HG03045 (cell line): ENCODE data around the gene KCTD16.
A peak's percentile ranks its signal among the peaks of the same experiment; 100 is the strongest.

ENCODE experiments used
- ATAC-seq: cut with Tn5 transposase; IDR thresholded peaks from one replicate; pipeline ENCODE4 v1.9.1; 2021; ENCODE audit warnings: mild to moderate bottlenecking, moderate library complexity; ENCODE audit not compliant: unreplicated experiment

The KCTD16 gene

DNA sequence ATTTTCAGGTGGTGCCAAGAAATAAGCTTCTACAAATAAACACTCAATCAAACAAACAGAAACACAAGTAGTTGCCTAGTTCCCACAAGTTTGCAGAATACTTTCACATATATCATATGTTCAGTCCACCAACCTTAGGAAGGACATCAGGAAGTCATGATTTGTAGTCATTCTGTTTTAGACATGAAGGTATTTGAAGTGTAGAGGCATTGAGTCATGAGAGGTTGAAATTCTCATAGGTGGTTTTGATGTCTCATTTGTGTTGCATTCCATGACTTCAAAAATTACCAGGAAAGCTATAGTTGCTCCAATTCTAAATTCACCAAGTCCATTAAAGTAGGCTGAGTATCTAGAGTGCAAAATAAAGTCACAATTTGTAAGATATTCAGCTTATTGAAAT, 159.0 kb downstream of the KCTD16 start:
- no peak for ATAC-seq

DNA sequence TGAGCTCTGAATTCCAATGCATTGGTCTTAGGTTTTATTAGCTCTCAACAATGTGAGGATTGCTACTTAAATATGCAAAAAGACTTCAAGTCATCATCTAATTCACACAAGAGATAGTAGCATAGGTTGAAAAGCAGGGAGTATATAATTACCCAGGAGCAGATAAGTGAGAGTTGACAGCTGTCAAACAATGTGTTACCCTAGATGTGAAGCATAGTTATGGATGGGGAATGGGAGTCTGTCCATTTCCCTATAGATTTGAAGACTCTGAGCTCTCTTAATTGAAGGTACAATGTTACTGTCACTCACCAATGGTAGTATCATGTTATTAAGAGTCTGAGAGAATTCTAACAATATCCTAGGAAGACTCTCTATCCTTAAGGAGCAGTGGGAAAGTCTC, 160.7 kb downstream of the KCTD16 start:
- no peak for ATAC-seq

DNA sequence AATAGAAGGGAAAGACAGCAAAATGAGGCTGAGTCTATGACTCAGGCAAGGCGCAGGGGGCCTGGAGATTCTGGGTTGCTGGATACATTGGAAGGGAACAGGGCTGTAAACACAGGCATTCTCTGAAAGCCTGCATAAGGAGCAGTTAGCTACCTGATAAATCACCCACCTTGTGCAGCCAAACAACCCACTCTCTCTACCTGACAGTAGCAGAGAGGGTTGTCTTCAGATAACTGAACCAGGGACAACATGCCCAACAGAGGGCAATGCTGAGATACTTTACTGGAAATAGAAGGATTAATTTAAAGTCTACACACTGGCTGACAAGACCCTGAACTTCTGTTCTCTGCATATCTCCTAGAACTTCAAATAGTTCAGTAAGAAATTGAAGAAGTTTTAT, 161.6 kb downstream of the KCTD16 start:
- no peak for ATAC-seq

DNA sequence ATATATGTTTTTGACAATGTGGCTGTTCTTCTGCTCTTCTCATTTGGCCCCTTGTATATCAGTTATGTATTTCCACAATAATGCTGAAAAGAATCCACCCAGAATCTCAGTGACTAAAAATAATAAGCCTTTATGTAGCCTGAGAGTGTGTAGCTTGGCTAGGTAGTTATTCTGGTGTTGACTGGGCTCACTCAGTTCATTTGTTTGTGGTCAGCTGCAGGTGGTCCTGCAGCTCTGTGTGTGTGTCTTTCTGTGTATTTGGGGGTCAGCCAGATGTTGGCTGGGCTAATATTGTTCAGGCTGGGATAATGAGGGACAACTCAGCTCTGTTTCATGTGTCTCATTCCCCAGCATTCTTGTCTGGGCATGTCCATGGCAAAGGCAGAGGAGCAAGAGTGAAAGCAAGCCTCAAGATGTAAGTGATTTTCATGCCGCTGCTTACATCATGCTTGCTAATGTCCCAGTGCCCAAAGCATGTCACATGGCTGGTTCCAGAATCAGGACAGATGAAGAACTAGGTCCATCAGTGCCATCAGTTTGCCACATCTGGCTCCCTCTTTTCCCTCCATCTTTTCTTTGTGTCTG, 162.8 kb downstream of the KCTD16 start:
- ATAC-seq, result peak; percentile 77

DNA sequence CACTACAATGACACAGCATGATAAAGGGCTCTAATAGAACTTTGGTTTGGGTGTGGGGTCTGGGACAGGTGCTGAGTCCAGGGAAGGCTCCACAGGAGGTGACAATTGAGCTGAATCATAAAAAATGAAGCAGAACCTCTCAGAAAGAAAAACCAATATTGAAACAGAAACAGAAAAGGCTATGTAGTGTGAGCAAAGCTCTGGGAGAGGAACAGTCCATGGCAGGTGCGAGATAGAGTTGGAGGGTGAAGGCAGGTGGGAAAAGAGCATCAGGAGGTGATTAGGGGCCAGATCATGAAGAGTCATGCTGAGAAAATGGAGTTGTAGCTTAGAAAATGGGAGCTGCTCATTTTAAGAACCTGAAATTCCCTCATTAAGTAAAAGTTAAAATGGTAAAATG, 164.9 kb downstream of the KCTD16 start:
- peak; percentile 59 for ATAC-seq

DNA sequence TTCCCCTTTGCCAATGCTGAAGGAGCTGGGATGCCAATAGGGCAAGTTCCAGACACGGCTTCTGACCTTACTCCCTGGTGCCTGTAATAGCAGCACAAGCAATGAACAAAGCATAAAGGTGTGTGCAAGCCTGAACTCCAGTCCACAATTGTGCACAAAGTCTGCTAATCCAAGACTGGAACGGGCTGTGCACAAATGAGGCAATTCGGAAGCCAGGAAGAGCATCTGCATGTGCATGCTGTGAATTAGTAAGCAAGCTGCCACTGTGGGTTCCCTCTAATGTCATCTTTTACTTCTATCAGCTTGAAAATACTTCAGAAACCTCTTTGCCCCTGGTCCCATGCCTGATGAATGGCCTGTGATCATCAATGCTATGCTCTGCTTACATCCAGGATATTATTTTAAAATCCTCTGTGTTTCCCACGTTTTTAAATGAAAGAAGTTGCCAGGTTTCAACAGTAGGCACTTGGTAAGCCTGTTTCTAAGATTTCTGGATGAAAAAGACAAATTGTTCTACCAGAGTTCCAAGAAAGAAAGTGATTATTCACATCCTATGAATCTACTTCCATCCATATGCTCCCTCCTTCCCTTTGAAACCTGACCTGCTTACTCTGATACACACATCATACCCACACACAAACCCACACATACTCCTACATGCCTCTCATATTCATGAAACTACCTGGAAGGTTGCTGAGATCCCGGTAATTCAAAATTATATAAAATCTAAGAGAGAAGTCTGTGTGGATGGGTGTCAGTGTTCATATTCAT, 165.7 kb downstream of the KCTD16 start:
- ATAC-seq, result no peak

DNA sequence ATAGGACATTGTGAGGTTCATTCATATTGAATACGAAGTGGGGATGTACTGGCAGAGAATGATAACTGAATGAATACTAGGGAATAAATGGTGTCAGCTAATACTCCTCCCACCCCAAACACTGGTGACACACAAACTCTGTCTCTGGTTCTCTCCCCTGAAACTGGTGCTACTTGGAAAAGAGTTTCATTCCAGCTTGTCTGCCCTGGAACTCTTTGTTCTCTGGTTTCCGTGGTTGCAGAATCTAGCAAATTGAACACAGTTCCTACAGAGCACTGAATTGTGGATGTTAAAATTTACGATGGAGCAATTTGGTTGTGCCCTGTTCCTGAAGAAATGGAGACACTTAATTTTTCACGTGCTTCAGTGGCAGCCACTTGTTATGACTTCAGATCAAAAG, 181.7 kb downstream of the KCTD16 start:
- ATAC-seq, result no peak

DNA sequence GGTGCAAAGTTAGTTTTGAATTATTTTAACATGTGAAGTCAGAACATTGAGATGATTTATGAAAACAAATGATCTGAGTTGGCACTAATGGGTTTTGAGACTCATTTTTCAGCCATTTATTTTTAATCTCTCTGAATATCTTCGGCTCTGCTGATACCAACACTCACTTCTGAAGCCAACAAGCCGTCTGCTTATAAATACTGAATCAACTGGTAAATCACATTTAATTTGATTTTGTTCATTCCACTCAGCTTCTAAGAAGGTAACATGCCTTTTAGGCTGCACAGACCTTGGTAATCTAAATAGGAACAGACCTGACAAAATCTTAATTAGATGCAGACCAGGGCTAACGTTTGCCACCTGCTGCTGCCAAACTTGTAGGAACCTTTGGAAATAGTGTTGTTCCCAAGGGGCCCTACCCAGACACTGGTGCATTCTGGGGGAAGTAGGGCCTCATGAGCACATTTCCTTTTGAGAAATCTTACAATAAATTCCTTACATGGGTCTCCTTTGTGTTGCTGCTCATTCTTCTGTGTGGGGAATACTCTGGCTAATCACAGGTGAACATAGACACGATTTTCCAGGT, 182.2 kb downstream of the KCTD16 start:
- no peak for ATAC-seq

DNA sequence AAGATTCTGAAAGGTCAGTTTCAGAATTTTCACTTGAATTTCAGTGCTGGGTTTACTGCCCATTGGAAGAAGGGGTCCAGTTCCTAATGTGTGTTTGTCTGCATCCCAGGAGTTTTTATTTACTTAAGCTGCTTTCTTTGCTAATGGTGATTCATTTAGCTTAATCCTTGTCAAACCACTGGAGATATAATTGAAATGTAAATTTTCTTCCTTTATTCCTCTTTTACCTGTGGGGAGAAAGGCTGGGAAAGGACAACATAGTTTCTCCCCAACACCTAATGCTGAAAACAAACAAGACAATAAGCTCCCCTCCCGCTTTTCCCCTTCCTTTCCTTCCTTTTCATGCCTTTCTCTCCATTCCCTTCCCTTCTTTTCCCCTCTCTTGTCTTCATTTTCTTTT, 185.8 kb downstream of the KCTD16 start:
- ATAC-seq, result no peak

DNA sequence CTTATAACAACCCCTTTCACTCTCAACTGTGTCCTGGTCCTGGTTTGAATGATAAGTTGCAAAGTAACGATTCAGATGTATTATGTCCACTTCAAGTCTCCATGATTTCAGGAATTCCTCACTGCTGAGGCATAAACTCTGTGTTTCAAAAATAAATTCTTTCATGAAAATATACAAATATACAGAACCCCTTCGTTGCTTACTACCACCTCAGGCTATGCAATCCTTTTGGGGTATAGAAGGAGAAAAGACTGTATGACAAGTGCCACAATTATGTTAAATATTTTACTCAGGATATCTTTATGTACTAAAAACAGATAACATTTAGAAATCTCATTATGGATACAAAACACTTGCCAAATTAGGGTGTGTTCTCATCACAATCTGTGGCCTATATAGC, 190.7 kb downstream of the KCTD16 start:
- ATAC-seq, result no peak

DNA sequence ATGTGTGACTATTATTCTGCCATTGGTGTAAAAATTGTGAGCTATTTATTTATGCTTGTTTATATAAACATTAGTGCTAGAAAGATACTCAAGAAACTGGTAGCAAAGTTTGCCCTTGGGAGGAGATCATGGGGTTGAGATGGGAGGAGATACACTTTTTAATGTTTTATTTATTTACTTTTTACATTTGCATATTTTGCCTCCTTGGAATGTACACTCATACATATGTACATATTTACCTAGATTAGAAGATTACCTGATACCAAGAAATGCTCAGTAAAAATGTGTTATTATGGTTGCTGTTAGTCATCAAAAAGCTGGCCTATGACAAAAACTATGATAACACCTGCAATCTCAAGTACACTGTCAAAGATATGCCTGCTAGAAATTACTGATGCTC, 195.2 kb downstream of the KCTD16 start:
- ATAC-seq, result no peak

DNA sequence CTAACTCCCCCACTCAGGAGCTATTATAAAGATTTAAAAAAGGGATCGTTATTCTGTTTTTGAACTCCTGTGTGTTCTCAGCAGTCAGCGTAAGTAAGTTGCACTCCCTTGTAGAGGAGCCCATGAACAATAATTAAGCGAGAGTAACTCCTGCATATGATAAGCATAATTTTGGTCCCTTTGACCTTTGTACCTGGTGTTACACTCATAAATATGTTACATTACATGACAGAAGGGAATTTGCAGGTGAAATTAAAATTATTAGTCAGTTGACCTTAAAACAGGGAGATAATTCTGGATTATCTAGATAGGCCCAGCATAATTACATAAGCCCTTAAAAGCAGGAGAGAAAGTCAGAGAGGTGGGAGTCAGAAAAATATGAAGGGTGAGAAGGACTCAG, 197.3 kb downstream of the KCTD16 start:
- no peak for ATAC-seq

DNA sequence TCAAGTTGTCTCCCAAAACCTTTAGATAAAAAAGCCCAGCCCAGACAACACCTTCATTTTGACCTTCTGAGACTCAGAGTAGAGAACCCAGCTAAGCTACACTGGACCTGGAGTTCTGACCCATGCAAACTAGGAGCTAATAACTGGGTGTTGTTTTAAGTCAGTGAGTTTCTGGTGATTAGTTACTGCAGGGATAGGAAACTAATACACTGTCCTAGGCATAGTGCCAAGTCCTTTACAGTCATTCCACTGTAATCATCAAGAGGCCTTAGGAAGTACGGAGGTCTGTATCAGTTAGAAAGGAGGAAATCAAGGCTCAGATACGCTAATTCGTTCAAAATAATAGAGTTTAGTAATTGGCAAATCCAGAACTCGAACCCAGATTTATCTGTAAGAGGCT, 197.9 kb downstream of the KCTD16 start:
- no peak for ATAC-seq

DNA sequence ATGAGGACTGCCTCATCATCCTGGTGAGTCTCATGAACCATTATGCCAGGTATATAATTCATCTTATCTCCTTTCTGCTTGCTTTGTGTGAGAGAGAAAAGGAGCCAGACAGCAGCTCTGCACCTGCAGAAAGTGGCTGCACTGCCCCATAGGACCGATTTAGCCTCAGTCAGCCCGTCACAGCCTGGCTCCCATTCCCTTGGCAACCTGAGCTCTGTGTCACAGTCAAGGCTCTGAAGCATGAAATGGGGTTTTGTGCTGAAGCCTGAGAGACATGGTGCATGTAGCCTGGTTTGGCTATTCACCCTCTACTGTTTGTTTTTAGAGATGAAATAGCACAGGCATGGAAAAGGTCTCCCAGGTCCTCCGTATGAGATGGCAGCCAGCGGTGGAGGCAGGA, 198.3 kb downstream of the KCTD16 start:
- no peak for ATAC-seq

DNA sequence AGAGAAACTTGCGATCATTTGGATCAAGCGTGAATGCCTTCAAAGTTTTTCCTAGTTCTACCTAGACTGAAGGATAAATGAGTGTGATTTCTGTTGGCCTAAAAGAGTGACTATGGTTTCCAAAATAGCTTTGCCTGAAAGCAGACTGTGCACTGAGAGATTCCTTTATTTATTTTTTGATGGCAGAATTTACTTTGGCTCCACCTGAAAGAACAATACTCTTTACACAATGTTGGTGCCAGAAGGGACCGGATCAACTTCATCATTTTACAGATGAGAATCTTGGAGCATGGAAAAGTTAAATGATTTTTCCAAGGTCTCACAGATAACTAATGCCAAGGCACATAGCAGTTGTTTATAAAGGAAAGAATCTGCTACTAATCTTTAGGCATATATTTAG, 199.6 kb downstream of the KCTD16 start:
- ATAC-seq, result no peak

DNA sequence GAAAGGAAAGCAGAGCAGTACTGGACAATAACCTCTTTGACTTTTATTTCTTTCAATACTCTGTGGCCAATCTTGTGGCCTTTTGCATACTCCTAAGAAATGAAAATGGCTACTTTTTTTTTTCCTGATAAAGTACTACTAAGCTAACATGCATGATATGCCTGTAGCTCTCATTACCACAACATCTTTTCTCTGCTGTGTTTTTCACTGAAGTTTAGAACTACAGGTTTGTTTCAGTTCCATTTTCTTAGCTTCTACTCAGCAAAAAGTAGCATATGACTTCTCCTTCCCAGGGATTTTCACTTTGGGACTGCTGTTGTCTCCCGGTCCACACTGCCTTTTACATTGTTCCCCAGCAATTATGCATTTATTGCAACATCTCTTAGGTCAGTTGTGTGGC, 204.0 kb downstream of the KCTD16 start:
- no peak for ATAC-seq

DNA sequence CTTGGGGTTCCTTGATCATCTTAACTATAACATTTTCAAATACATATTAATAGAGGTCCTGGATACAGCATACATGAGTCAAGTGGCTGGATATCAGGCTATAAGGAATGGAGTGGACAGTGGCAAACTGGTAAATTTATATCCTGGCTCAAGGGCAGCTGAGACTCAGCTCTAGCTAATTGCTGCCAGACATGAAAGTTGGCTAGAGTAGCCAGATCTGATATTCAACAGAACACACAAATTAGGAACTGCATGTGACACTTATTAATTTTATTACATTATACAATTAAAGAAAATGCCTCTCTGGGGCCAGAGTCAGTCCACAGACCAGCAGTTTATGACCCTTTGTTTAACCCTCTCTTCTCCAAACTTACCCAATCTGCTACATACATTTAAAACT, 206.5 kb downstream of the KCTD16 start:
- no peak for ATAC-seq

DNA sequence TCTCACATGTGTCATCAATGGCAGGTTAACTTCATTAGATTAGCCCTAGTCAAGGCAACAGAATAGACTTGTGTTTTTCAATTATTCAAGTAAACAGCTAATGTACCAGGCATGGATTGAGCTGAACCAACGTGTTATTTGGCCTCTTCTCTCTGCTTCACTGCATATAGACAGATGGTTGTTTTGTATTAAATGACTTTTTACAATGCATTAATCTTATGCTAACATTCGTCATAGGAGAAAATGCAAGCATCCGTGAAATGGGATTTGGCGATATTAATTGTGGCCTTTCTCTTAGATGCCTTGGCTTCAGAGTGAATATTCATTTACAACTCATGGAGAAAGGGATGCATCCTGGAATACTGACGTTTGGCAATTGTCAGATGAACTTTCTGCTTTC, 208.0 kb downstream of the KCTD16 start:
- ATAC-seq, result no peak

DNA sequence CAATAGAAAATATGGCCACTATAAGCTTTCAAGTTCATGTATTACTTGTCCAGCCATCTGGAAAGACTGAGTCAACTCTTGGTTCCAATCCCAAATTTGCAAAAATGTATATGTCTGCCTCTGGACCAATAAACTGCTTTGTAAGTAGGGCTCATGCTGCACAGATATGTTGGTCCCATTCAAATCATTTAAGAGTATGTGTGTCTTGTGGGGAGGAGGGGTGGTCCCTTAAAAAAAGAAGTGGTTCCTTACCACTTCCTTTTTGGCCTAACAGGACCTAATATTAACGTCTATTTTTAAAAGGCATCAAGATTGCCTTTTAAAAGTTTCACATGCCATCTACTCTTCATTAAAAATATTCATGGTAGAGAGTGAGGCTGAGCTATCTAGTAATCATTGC, 214.9 kb downstream of the KCTD16 start:
- ATAC-seq, result no peak

DNA sequence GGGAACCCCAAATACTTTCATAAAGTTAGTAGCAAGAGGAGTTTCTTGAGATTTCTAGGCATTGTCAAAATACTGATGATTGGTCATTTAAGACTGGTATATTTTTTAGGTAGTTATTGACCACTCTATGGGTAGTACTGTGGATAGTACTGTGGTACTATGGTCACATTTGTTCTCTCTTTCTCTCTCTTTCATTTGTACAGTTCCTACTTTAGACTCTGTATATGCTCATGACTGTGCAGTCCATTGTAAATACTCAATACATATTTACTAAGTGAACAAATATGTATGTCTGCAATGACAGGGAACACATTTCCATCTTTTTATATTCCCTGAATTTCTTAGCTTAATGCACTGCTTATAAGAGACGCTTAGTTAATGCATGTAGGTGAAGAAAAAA, 215.6 kb downstream of the KCTD16 start:
- no peak for ATAC-seq

DNA sequence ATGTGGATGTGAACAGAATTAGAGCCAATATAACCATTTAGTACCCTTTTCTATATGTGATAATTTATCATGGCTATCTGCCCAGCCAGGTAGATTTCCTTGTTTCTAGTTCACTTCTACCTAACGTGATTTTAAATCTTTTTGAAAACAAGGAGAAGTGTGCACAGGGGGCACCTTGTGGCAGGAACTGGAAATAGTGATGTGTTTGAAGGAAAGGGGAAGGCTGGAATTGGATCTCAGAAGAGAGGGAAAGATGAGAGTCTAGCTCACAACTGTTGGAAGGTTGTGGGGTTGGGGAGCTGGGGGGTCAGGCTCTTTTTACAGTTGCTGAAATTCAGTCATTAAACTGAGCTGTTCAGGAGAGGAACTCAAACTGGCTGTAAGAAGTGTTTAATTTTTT, 219.5 kb downstream of the KCTD16 start:
- no peak for ATAC-seq

DNA sequence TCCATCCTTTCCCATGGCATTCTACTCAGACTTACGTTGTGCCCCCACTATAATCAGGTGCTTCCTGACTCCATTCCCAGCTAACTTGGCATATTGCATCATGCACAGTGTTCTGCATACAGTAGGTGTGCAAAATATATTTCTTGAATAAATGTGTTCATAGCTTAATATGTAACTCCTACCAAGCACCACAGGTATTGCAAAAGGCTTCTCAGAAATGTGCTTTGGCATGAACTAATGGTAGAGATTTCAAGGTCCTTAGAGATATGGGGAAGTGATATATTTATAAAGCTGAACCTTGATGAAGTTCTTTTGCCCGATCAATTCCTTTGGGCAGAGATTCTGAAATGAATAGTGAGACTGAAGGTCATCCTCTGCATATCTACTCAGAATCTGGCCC, 220.4 kb downstream of the KCTD16 start:
- ATAC-seq, result no peak
